HL-60 (cell line): ENCODE results near the gene SH3YL1.

Source experiments
- DNase-seq, 2 experiments: peaks; one replicate each; pipeline ENCODE4 v3.0.0-alpha.2; 2010 to 2020; ENCODE audit warnings: low read depth in 1 of 2, low spot score in 1 of 2
- H3K27ac ChIP-seq: fragments of 250-450 bp; sonication (Bioruptor Pico); replicated peaks from 2 replicates; pipeline ENCODE4 v1.5.1; 2020; ENCODE audit warnings: mild to moderate bottlenecking, moderate library complexity
- H3K27me3 ChIP-seq: fragments of 250-450 bp; sonication (Bioruptor Pico); 2 replicates; pipeline ENCODE4 v1.5.1; 2021; ENCODE audit warnings: mild to moderate bottlenecking, moderate library complexity; ENCODE audit not compliant: insufficient read depth, poor library complexity, severe bottlenecking
- H3K4me3 ChIP-seq: replicated peaks from 2 replicates; pipeline ENCODE4 v1.5.1; 2011; ENCODE audit warnings: mild to moderate bottlenecking, control low read depth, low read length; ENCODE audit not compliant: insufficient read depth
- CTCF ChIP-seq: IDR thresholded peaks from one replicate; pipeline ENCODE4 v1.5.1; 2011; ENCODE audit warnings: low read length, control low read depth, inconsistent platforms; ENCODE audit not compliant: insufficient read depth
- GABPA ChIP-seq: IDR thresholded peaks from 2 replicates; pipeline ENCODE4 v1.6.1; 2012; ENCODE audit warnings: low read depth
- POLR2AphosphoS5 ChIP-seq: IDR thresholded peaks from 2 replicates; pipeline ENCODE4 v1.6.1; 2012; ENCODE audit warnings: low read depth
- REST ChIP-seq: IDR thresholded peaks from 2 replicates; pipeline ENCODE4 v1.6.1; 2012; ENCODE audit warnings: low read depth; ENCODE audit not compliant: insufficient replicate concordance
- SPI1 ChIP-seq: IDR thresholded peaks from 2 replicates; pipeline ENCODE4 v1.6.1; 2012; ENCODE audit warnings: low read depth, mild to moderate bottlenecking, borderline replicate concordance

The SH3YL1 gene

GRCh38 chr2:290090-290722 lies 26.4 kb upstream of the SH3YL1 start:
- H3K27me3 ChIP-seq = peaks cover 32% of the 10 kb centered on the region
- peak in 1 of 2 experiments; percentile 49 for DNase-seq
- peak overlapping the region; percentile 23 for H3K4me3 ChIP-seq

GRCh38 chr2:289362-290089 lies 25.7 kb upstream of the SH3YL1 start:
- DNase-seq = no peak
- no peak for TF ChIP-seq POLR2AphosphoS5
- no peak for TF ChIP-seq CTCF
- TF ChIP-seq SPI1 = no peak
- no peak for TF ChIP-seq GABPA
- no peak for TF ChIP-seq REST
- Histone ChIP-seq H3K27ac (no peak overlapping the region), H3K4me3 (peak overlapping the region; percentile 23), H3K27me3 (peaks cover 32% of the 10 kb centered on the region)

More at GRCh38 chr2:290090-290722, 26.4 kb upstream of the SH3YL1 start:
- TF ChIP-seq CTCF (peak; percentile 17), REST (no peak), POLR2AphosphoS5 (no peak), GABPA (no peak)
- H3K27ac ChIP-seq = no peak overlapping the region

GRCh38 chr2:288758-289361 lies 25.0 kb upstream of the SH3YL1 start:
- Histone ChIP-seq H3K4me3 (no peak overlapping the region), H3K27ac (no peak overlapping the region), H3K27me3 (peaks cover 32% of the 10 kb centered on the region)
- DNase-seq = no peak
- no peak for TF ChIP-seq REST
- no peak for TF ChIP-seq SPI1
- TF ChIP-seq CTCF = no peak
- no peak for TF ChIP-seq POLR2AphosphoS5
- no peak for TF ChIP-seq GABPA
